Measurements from ENCODE around the gene ZNF700. TPM values are rescaled to one million over a fixed set of nuclear protein-coding genes. Genes with fewer than 3 reads are reported as not detected.
A peak's percentile ranks its signal among the peaks of the same experiment; 100 is the strongest.
"Not testable (repeated sequence)": the region's sequence is repeated elsewhere in the genome, so short reads cannot be mapped to it uniquely, and the experiment has no call there.

The ZNF700 gene
- total RNA-seq, 1 donor from 2014 or later: 5.6 TPM

- DNase-seq (ENCODE audit: low spot score); ATAC-seq: not testable (repeated sequence)
Observed at GRCh38 chr19:11935829-11936228, 10.9 kb downstream of the ZNF700 start.

GRCh38 chr19:11938383-11938782 is 13.5 kb downstream of the ZNF700 start:
- not testable (repeated sequence) for DNase-seq (ENCODE audit: low spot score); ATAC-seq

- DNase-seq (ENCODE audit: low spot score); ATAC-seq: not testable (repeated sequence)
Observed at GRCh38 chr19:11941361-11941887, 16.5 kb downstream of the ZNF700 start.

GRCh38 chr19:11942008-11942842 is 17.3 kb downstream of the ZNF700 start:
- DNase-seq (ENCODE audit: low spot score) (no peak), ATAC-seq (no peak)

- ATAC-seq: no peak
- DNase-seq (ENCODE audit: low spot score): no peak
Observed at GRCh38 chr19:11942843-11943108, 17.9 kb downstream of the ZNF700 start.

GRCh38 chr19:11944656-11945055 is 19.7 kb downstream of the ZNF700 start:
- no peak for ATAC-seq
- DNase-seq (ENCODE audit: low spot score): no peak

GRCh38 chr19:11948646-11949045 is 23.7 kb downstream of the ZNF700 start:
- DNase-seq (ENCODE audit: low spot score) (no peak), ATAC-seq (no peak)

GRCh38 chr19:11949201-11949600 is 24.3 kb downstream of the ZNF700 start:
- ATAC-seq (no peak), DNase-seq (ENCODE audit: low spot score) (no peak)

GRCh38 chr19:11949614-11950080 is 24.7 kb downstream of the ZNF700 start:
- DNase-seq (ENCODE audit: low spot score): not testable (repeated sequence)

GRCh38 chr19:11950312-11950711 is 25.4 kb downstream of the ZNF700 start:
- no peak for ATAC-seq

More at GRCh38 chr19:11949614-11950080, 24.7 kb downstream of the ZNF700 start:
- ATAC-seq: not testable (repeated sequence)

GRCh38 chr19:11963566-11964355 is 38.9 kb downstream of the ZNF700 start:
- DNase-seq (ENCODE audit: low spot score): peak; percentile 55
- peak; percentile 57 for ATAC-seq

More at GRCh38 chr19:11950312-11950711, 25.4 kb downstream of the ZNF700 start:
- no peak for DNase-seq (ENCODE audit: low spot score)

GRCh38 chr19:11964496-11964857 is 39.6 kb downstream of the ZNF700 start:
- no peak for DNase-seq (ENCODE audit: low spot score)
- ATAC-seq: peak; percentile 53

GRCh38 chr19:11964858-11965645 is 40.1 kb downstream of the ZNF700 start, which contains the start of gene ZNF763:
Gene ZNF763 (plus strand): TSS chr19:11965040. CDS start chr19:11965209, 169 bp downstream.
- ATAC-seq (peak; percentile 92), DNase-seq (ENCODE audit: low spot score) (peak; percentile 82)

- no peak for DNase-seq (ENCODE audit: low spot score)
- no peak for ATAC-seq
Observed at GRCh38 chr19:11970174-11970573, 45.3 kb downstream of the ZNF700 start.

GRCh38 chr19:11971041-11971440 is 46.1 kb downstream of the ZNF700 start:
- ATAC-seq (no peak), DNase-seq (ENCODE audit: low spot score) (no peak)

- no peak for ATAC-seq
- no peak for DNase-seq (ENCODE audit: low spot score)
Observed at GRCh38 chr19:11973019-11973810, 48.3 kb downstream of the ZNF700 start.

- DNase-seq (ENCODE audit: low spot score) (no peak), ATAC-seq (no peak)
Observed at GRCh38 chr19:11978492-11979100, 53.7 kb downstream of the ZNF700 start.

- no peak for ATAC-seq
- DNase-seq (ENCODE audit: low spot score): no peak
Observed at GRCh38 chr19:11979527-11979926, 54.6 kb downstream of the ZNF700 start.

- DNase-seq (ENCODE audit: low spot score) (no peak), ATAC-seq (no peak)
Observed at GRCh38 chr19:11982526-11982925, 57.6 kb downstream of the ZNF700 start.

Data from left lobe of liver (tissue), 2 donors.